HEK293T (cell line): ENCODE data around the gene CCDC85A.

Experiments used
- CTCF ChIA-PET: fragments of 350-600 bp; formaldehyde crosslinking; extraction: SDS; loops from one replicate; lab custom pipeline; 2021; ENCODE audit warnings: antibody characterized with exemption, inconsistent platforms; lab: Yijun Ruan, JAX
- POLR2A ChIA-PET: fragments of 350-600 bp; formaldehyde crosslinking; extraction: SDS; loops from one replicate; lab custom pipeline; 2020; ENCODE audit warnings: antibody characterized with exemption, inconsistent platforms; lab: Yijun Ruan, JAX
- DNase-seq: peaks from one replicate; pipeline ENCODE4 v3.0.0; 2012; ENCODE audit warnings: mixed read lengths; ENCODE audit errors: extremely low spot score
- ARNT ChIP-seq: fragments of 450-650 bp; IDR thresholded peaks from 2 replicates; pipeline ENCODE4 v1.6.1; 2017; ENCODE audit warnings: mild to moderate bottlenecking
- BHLHE40 ChIP-seq: fragments of 450-650 bp; IDR thresholded peaks from 2 replicates; pipeline ENCODE4 v1.6.1; 2016; ENCODE audit warnings: mild to moderate bottlenecking, moderate library complexity, borderline replicate concordance
- CTBP1 ChIP-seq: fragments of 450-650 bp; IDR thresholded peaks from 2 replicates; pipeline ENCODE4 v1.6.1; 2016; ENCODE audit warnings: borderline replicate concordance
- ELF4 ChIP-seq: fragments of 450-650 bp; IDR thresholded peaks from 2 replicates; pipeline ENCODE4 v1.6.1; 2017; ENCODE audit warnings: antibody characterized with exemption
- FOXK2 ChIP-seq: fragments of 450-650 bp; IDR thresholded peaks from 2 replicates; pipeline ENCODE4 v1.6.1; 2016; ENCODE audit warnings: mild to moderate bottlenecking
- FOXM1 ChIP-seq: fragments of 450-650 bp; IDR thresholded peaks from 2 replicates; pipeline ENCODE4 v1.6.1; 2017; ENCODE audit warnings: mild to moderate bottlenecking, borderline replicate concordance
- HDGF ChIP-seq: fragments of 450-650 bp; IDR thresholded peaks from 2 replicates; pipeline ENCODE4 v1.6.1; 2017; ENCODE audit warnings: antibody characterized with exemption, borderline replicate concordance
- L3MBTL2 ChIP-seq: fragments of 450-650 bp; conservative IDR thresholded peaks from 2 replicates; pipeline ENCODE4 v1.6.1; 2016; ENCODE audit warnings: mild to moderate bottlenecking
- LEF1 ChIP-seq: fragments of 450-650 bp; IDR thresholded peaks from 2 replicates; pipeline ENCODE4 v1.6.1; 2017; ENCODE audit warnings: mild to moderate bottlenecking, borderline replicate concordance
- NFRKB ChIP-seq: fragments of 450-650 bp; IDR thresholded peaks from 2 replicates; pipeline ENCODE4 v1.6.1; 2016; ENCODE audit warnings: mild to moderate bottlenecking, moderate library complexity
- PKNOX1 ChIP-seq: fragments of 450-650 bp; IDR thresholded peaks from 2 replicates; pipeline ENCODE4 v1.6.1; 2016
- SP1 ChIP-seq: fragments of 450-650 bp; IDR thresholded peaks from 2 replicates; pipeline ENCODE4 v1.6.1; 2017
- SUZ12 ChIP-seq: fragments of 450-650 bp; IDR thresholded peaks from 2 replicates; pipeline ENCODE4 v1.6.1; 2016; ENCODE audit warnings: mild to moderate bottlenecking
- TARDBP ChIP-seq: fragments of 450-650 bp; IDR thresholded peaks from 2 replicates; pipeline ENCODE4 v1.6.1; 2016
- ZNF384 ChIP-seq: fragments of 450-650 bp; IDR thresholded peaks from 2 replicates; pipeline ENCODE4 v1.6.1; 2016

CCDC85A gene

DNA sequence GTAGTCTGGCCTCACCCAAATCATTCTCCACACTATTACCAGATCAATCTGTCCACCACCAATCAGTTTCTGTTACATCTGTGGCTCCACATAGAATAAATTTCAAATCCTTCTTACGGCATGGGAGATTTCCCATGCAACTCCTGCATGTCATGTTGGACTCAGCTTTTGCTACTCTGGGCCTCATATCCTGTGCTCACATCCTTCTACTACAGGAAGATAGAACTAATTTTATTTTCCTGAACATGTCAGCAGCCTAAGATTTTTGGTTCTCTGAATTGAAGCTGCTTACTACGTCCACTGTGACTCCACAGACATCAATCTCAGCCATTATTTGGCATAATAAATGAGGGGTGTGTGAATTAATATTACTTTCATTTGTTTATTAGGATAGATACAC is 181.1 kb downstream of the CCDC85A start:
- no peak for DNase-seq
- no peak for TF ChIP-seq BHLHE40
- TF ChIP-seq ARNT, result no peak
- TF ChIP-seq SUZ12, result no peak
- no peak for TF ChIP-seq L3MBTL2
- no peak for TF ChIP-seq HDGF
- ChIA-PET CTCF (no interaction called here), POLR2A (no interaction called here)

- TF ChIP-seq HDGF (no peak), CTBP1 (no peak), LEF1 (no peak), PKNOX1 (no peak), L3MBTL2 (no peak), ELF4 (no peak), NFRKB (no peak), FOXK2 (no peak), BHLHE40 (no peak), ARNT (no peak), SUZ12 (no peak)
- ChIA-PET CTCF (interaction anchor here (0.6 kb wide), 1 partner anchor 212 kb away, joined by 3 read pairs; no protein-coding TSS in a partner anchor), POLR2A (no interaction called here)
- DNase-seq, result no peak
Measured at GRCh38 chr2:56369316-56369715, 185.5 kb downstream of the CCDC85A start.

DNA sequence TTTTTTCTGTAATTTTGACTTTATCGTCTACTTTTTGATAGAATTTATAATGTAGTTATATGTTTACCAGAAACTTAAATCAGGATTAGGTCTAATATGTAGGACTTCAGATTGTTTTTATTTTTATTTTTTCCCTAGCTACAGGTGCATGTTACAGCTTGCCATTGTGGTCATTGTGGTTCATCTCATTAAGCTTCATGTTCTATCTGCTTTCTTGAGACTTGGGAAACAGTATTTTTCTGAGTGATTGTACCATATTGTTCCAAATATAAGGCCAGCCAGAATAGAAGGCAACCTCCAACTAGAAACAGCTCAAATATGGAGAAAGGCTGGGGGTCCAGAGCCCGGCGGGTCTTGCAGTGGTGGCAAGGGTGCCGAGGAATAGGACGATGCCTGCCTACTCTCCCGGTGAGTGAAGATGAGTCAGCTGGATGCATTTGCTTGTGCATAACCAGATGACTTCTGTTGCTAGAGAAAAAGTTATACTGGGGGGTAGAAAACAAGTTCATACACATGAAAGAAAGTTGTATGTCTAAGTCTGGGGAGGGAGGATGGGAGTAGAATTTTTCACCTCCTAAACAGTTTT is 188.4 kb downstream of the CCDC85A start:
- ChIA-PET CTCF (no interaction called here), POLR2A (no interaction called here)
- TF ChIP-seq CTBP1, result no peak
- no peak for TF ChIP-seq ELF4
- DNase-seq, result no peak

DNA sequence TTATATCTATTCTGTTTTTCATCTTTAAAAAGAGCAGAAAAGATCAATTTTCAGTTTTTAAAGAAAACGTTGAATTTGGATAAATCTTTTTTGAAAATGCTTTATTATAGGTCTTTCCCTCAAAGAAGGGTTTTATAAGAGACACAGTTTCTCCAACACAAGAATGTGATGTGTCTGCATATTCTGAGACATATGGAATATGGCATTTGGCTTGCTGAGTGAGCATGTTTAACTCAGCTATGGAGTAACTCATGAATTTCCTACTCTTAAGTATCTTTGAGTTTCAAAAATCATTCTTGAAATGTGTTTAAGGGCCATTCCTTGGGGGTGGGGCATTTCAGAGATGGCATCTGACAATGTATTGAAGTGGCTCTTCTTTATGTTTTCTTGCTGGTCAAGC is 191.5 kb downstream of the CCDC85A start:
- TF ChIP-seq ARNT (no peak), SUZ12 (no peak), CTBP1 (no peak), BHLHE40 (no peak), NFRKB (no peak), TARDBP (no peak), FOXK2 (no peak), PKNOX1 (no peak), ELF4 (no peak), FOXM1 (no peak), SP1 (no peak), ZNF384 (no peak)
- ChIA-PET CTCF (no interaction called here), POLR2A (no interaction called here)
- DNase-seq, result no peak

DNA sequence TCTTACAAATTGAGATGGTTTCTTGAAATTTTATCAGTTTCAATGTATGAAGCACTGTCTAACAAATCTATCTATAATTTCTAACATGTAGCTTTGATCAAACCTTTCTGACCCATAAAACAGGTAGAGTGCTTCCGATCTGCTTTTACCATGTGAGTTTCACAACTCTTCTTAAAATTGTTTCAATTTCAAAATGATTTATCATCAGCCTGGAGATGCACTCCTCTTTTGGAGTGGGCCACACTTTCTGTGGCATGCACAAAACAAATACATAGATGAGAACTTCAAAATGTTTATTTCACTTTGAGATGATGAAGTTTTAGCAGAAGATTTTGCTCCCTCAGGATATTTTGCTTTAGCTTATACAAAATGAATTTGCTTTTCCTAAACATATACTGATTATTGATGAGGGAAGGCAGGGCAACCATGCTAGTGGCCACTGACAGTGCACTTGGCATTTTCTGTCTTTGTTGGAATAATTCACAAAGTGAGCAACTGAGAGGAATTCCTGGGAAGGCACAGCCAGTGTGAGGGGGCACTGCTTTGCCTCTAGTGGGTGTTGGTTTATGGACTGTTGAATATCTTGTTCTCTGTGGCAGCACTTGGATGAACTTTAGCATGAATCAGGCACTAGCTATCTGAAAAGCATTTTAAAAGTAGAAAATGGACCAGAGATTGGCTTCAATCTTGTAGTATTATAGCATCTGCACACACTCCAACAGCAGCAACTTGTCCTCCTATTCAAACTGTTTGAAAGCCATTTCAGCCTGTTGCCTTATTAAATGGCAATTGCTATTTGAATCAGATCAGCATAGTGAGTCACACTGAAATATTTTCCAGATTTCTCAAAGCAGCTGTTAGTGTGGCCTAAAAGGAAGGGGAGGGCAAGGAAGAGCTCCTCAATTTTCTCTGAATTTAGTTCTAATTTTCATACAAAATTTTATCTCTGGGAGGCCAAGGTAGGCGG is 193.2 kb downstream of the CCDC85A start:
- no peak for DNase-seq
- no peak for TF ChIP-seq FOXM1
- TF ChIP-seq PKNOX1, result no peak
- TF ChIP-seq ELF4, result no peak
- TF ChIP-seq SUZ12, result no peak
- no peak for TF ChIP-seq NFRKB
- TF ChIP-seq TARDBP, result no peak
- POLR2A ChIA-PET, result no interaction called here
- CTCF ChIA-PET, result interaction anchor here (0.6 kb wide), 1 partner anchor 42 kb away, joined by 4 read pairs; no protein-coding TSS in a partner anchor

DNA sequence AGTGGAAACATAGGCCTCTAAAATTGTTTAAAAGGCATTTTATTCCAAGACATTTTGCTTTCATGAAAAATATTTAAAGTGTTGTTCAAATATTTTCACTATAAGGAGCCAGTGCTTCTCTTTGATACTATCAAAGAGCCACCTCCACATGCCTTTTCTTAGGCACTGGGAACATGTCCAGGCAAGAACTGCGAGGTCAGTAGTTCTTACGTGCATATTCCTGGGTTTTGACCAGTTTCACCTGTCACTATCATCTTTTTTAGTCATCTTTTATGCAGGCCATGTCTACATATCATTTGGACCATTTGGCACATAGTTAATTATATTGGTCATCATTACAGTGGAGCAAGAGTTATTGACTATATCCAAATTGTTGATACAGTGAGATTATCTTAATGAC is 195.3 kb downstream of the CCDC85A start:
- no peak for DNase-seq
- CTCF ChIA-PET, result no interaction called here
- POLR2A ChIA-PET, result no interaction called here
- TF ChIP-seq PKNOX1 (no peak), BHLHE40 (no peak), FOXK2 (no peak), NFRKB (no peak), ARNT (no peak)
